Transverse colon (tissue), 3 donors: ENCODE data around the gene ADAMTS3.

Experiments used
- POLR2A ChIP-seq: fragments of 450-650 bp; IDR thresholded peaks from one replicate; pipeline ENCODE4 v1.6.1; 2016; ENCODE audit warnings: antibody characterized with exemption, mild to moderate bottlenecking, moderate library complexity
- POLR2AphosphoS5 ChIP-seq, 3 donors: sonication (generic); formaldehyde crosslinking; IDR thresholded peaks; one replicate each; pipeline ENCODE4 v1.6.1; 2016; ENCODE audit warnings: antibody characterized with exemption in 3 of 3

DNA sequence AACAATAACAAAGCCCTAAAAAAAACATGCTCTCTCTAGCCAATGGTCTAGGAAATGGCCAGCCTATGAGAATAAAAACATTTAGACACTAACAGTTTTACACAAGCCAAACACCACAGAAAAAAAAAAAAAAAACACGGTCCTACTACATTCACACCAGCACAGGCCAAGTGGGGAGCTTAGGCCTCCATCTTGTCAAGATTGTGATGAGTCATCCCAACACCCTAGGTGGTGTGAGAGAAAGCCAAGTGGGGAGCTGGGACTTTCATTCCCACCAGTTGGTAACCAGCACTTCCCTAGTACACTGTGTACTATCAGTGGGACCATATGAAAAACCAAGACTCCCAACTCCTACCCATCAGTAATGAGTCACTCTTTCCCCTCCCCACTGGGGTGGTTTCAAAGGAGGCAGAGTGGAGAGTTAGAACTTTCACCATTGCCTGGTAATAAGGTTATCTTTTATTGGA, 95.6 kb downstream of the ADAMTS3 start:
- no peak for TF ChIP-seq POLR2AphosphoS5 (IDR thresholded peaks at IDR 0.05)
- no peak for TF ChIP-seq POLR2A
